Adrenal gland (tissue), 5 donors: ENCODE results near the gene CATSPER4.

Source experiments
- CTCF ChIP-seq, 6 experiments: fragments of 450-650 bp in 4 of 6; fragments of 200-600 bp in 2 of 6; sonication (generic) in 1 of 6; IDR thresholded peaks; 1 replicate in 5 of 6; 2 replicates in 1 of 6; pipeline versions ENCODE4 v1.5.1 to v1.8.0; 2016 to 2021; ENCODE audit warnings: antibody characterized with exemption in 6 of 6, mild to moderate bottlenecking in 2 of 6, moderate library complexity in 1 of 6
- POLR2A ChIP-seq, 2 donors: fragments of 450-650 bp; IDR thresholded peaks; one replicate each; pipeline ENCODE4 v1.6.1; 2017; ENCODE audit warnings: antibody characterized with exemption in 2 of 2, mild to moderate bottlenecking in 2 of 2, moderate library complexity in 1 of 2
- donor health status: DM: no; HTN: no; CAD: no.

- TF ChIP-seq CTCF (IDR thresholded peaks at IDR 0.05) (no peak), POLR2A (IDR thresholded peaks at IDR 0.05) (no peak)
Measured at GRCh38 chr1:26197813-26198212, 7.4 kb downstream of the CATSPER4 start.
